ENCODE data around the gene ZNF581.

DNA sequence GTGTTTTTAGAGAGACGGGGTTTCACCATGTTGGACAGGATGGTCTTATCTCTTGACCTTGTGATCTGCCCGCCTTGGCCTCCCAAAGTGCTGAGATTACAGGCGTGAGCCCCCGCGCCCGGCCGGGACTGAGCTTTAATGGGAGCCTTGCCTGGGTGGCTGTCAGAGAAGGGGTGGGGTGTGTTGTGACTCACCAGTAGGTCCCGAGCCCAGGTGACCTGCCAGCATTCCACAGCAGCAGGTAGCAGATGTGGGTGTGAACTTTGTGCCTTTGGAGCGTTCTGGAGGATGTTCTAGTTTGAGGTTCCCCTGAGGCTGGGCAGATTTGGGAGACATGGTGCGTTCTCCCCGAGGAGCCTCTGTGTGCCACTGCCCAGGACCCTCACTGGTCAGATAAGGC, 24.5 kb downstream of the ZNF581 start:
- TF ChIP-seq EZH2 (IDR thresholded peaks at IDR 0.05; ENCODE audit: insufficient read depth, low read length): no peak
- TF ChIP-seq, protein P1, sequence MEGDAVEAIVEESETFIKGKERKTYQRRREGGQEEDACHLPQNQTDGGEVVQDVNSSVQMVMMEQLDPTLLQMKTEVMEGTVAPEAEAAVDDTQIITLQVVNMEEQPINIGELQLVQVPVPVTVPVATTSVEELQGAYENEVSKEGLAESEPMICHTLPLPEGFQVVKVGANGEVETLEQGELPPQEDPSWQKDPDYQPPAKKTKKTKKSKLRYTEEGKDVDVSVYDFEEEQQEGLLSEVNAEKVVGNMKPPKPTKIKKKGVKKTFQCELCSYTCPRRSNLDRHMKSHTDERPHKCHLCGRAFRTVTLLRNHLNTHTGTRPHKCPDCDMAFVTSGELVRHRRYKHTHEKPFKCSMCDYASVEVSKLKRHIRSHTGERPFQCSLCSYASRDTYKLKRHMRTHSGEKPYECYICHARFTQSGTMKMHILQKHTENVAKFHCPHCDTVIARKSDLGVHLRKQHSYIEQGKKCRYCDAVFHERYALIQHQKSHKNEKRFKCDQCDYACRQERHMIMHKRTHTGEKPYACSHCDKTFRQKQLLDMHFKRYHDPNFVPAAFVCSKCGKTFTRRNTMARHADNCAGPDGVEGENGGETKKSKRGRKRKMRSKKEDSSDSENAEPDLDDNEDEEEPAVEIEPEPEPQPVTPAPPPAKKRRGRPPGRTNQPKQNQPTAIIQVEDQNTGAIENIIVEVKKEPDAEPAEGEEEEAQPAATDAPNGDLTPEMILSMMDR (IDR thresholded peaks at IDR 0.05; ENCODE audit: insufficient read depth, low read depth, low read length): no peak
